OCI-LY1 (cell line): Measurements from ENCODE around the gene PLXNA2.

Source experiments
- H2AFZ ChIP-seq: fragments of 200-600 bp; sonication (generic), shearing (Covaris generic); 2 replicates; pipeline ENCODE4 v1.6.0; 2014; ENCODE audit warnings: antibody characterized with exemption, mild to moderate bottlenecking, low read length
- H3F3A ChIP-seq: fragments of 200-600 bp; sonication (generic), shearing (Covaris generic); 2 replicates; pipeline ENCODE4 v1.6.0; 2014; ENCODE audit warnings: mild to moderate bottlenecking, antibody characterized with exemption, low read length, moderate library complexity; ENCODE audit not compliant: insufficient read depth
- H3K27ac ChIP-seq: fragments of 200-600 bp; sonication (generic); 2 replicates; pipeline ENCODE4 v1.5.1; 2014; ENCODE audit warnings: low read length, mixed run types, mild to moderate bottlenecking, low read depth; ENCODE audit not compliant: poor library complexity, severe bottlenecking
- H3K27me3 ChIP-seq: fragments of 200-600 bp; sonication (generic); 2 replicates; pipeline ENCODE4 v1.6.0; 2014; ENCODE audit warnings: antibody characterized with exemption, mild to moderate bottlenecking, low read length, moderate library complexity; ENCODE audit not compliant: insufficient read depth
- H3K36me3 ChIP-seq: fragments of 200-600 bp; sonication (generic); 2 replicates; pipeline ENCODE4 v1.6.1; 2014; ENCODE audit warnings: mild to moderate bottlenecking, antibody characterized with exemption, low read length, moderate library complexity, mixed read lengths; ENCODE audit not compliant: insufficient read depth
- H3K4me1 ChIP-seq: fragments of 200-600 bp; sonication (generic); 2 replicates; pipeline ENCODE4 v1.5.1; 2014; ENCODE audit warnings: mild to moderate bottlenecking, low read length, moderate library complexity; ENCODE audit not compliant: insufficient read depth, severe bottlenecking
- H3K4me2 ChIP-seq: fragments of 200-600 bp; sonication (generic), shearing (Covaris generic); 2 replicates; pipeline ENCODE4 v1.6.1; 2014; ENCODE audit warnings: low read length
- H3K4me3 ChIP-seq: fragments of 200-600 bp; sonication (generic); 2 replicates; pipeline ENCODE4 v1.5.1; 2014; ENCODE audit warnings: low read length, low read depth, mild to moderate bottlenecking, mixed read lengths; ENCODE audit not compliant: poor library complexity, severe bottlenecking
- H3K79me2 ChIP-seq: fragments of 200-600 bp; shearing (Covaris generic); 2 replicates; pipeline ENCODE4 v1.6.1; 2016; ENCODE audit warnings: mixed run types, low read length, mixed read lengths; ENCODE audit not compliant: insufficient read depth
- H3K9ac ChIP-seq: fragments of 200-600 bp; sonication (generic), shearing (Covaris generic); 2 replicates; pipeline ENCODE4 v1.6.1; 2014; ENCODE audit warnings: mild to moderate bottlenecking, low read length, mixed read lengths
- H3K9me2 ChIP-seq: fragments of 200-600 bp; sonication (generic), shearing (Covaris generic); 2 replicates; pipeline ENCODE4 v1.6.1; 2014; ENCODE audit warnings: low read depth, mild to moderate bottlenecking, low read length, mixed read lengths
- H3K9me3 ChIP-seq: fragments of 200-600 bp; shearing (Covaris generic); 2 replicates; pipeline ENCODE4 v1.6.1; 2014; ENCODE audit warnings: low read length, mixed read lengths
- H4K20me1 ChIP-seq: fragments of 200-600 bp; sonication (generic), shearing (Covaris generic); 2 replicates; pipeline ENCODE4 v1.6.0; 2016; ENCODE audit warnings: mild to moderate bottlenecking, low read length; ENCODE audit not compliant: insufficient read depth
- EZH2 ChIP-seq: fragments of 200-600 bp; sonication (generic), shearing (Covaris generic); IDR thresholded peaks from 2 replicates; pipeline ENCODE4 v1.8.0; 2017; ENCODE audit warnings: borderline replicate concordance, mixed run types, mild to moderate bottlenecking, antibody characterized with exemption, low read length, moderate library complexity, mixed read lengths
- TF ChIP-seq, protein P1 (sequence below): fragments of 200-600 bp; sonication (generic), shearing (Covaris generic); IDR thresholded peaks from 2 replicates; pipeline ENCODE4 v1.5.1; 2017; ENCODE audit warnings: mild to moderate bottlenecking, antibody characterized with exemption, low read length, moderate library complexity, mixed read lengths

PLXNA2 gene

DNA sequence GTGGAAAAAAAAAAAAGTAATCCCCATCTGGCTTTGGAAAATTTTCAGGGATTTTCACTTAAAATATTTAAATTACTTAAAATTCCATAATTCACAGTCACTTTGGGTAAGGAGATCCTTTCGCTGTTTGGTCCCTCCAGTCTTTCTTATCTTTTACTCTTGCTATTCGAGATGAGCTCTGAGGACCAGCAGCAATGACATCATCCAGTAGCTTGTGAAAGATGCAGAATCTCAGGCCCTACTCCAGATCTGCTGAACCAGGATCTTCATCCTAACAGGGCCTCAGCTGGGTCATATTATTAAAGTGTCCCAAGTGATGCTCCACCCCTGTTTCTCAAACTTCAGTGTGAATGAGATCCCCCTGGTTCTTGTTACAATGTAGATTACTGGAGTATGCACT is 46.9 kb upstream of the PLXNA2 start:
- no peaks in the 10 kb centered on the region for H3K9me2 ChIP-seq
- no peak overlapping the region for H3K4me2 ChIP-seq
- no peaks in the 10 kb centered on the region for H3F3A ChIP-seq
- H3K36me3 ChIP-seq, result no peaks in the 10 kb centered on the region
- H3K79me2 ChIP-seq, result no peaks in the 10 kb centered on the region
- H3K27ac ChIP-seq, result no peak overlapping the region
- no peaks in the 10 kb centered on the region for H3K9me3 ChIP-seq
- no peaks in the 10 kb centered on the region for H4K20me1 ChIP-seq
- no peaks in the 10 kb centered on the region for H3K4me1 ChIP-seq
- no peak overlapping the region for H3K4me3 ChIP-seq
- H3K9ac ChIP-seq, result no peak overlapping the region
- TF ChIP-seq, protein P1, sequence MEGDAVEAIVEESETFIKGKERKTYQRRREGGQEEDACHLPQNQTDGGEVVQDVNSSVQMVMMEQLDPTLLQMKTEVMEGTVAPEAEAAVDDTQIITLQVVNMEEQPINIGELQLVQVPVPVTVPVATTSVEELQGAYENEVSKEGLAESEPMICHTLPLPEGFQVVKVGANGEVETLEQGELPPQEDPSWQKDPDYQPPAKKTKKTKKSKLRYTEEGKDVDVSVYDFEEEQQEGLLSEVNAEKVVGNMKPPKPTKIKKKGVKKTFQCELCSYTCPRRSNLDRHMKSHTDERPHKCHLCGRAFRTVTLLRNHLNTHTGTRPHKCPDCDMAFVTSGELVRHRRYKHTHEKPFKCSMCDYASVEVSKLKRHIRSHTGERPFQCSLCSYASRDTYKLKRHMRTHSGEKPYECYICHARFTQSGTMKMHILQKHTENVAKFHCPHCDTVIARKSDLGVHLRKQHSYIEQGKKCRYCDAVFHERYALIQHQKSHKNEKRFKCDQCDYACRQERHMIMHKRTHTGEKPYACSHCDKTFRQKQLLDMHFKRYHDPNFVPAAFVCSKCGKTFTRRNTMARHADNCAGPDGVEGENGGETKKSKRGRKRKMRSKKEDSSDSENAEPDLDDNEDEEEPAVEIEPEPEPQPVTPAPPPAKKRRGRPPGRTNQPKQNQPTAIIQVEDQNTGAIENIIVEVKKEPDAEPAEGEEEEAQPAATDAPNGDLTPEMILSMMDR, result no peak
- TF ChIP-seq EZH2, result no peak
- H2AFZ ChIP-seq, result no peak overlapping the region
- no peaks in the 10 kb centered on the region for H3K27me3 ChIP-seq

DNA sequence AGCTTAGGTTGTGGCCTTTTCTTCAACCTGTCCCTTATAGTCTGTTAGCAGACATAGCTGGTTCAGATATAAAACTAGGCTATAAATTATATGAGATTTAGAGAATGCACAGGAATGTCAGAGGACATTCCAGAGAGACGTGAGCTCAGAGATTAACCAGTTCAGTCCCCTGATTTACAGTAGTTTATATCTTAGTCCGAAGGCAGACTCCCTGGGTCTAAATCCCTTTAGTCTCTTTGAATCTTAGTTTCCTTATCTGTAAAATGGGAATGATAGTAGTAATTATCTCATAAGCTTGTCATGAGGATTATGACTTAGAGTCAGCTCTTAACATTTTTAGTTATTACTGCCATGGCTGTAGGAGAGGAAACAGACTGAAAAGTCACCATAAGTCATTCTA is 45.5 kb upstream of the PLXNA2 start:
- no peak overlapping the region for H2AFZ ChIP-seq
- H3K27me3 ChIP-seq, result no peaks in the 10 kb centered on the region
- H4K20me1 ChIP-seq, result no peaks in the 10 kb centered on the region
- no peaks in the 10 kb centered on the region for H3K79me2 ChIP-seq
- H3K36me3 ChIP-seq, result no peaks in the 10 kb centered on the region
- no peak overlapping the region for H3K27ac ChIP-seq
- no peaks in the 10 kb centered on the region for H3F3A ChIP-seq
- no peak overlapping the region for H3K4me2 ChIP-seq
- no peaks in the 10 kb centered on the region for H3K9me2 ChIP-seq
- no peaks in the 10 kb centered on the region for H3K9me3 ChIP-seq
- TF ChIP-seq EZH2, result no peak
- TF ChIP-seq, protein P1, result no peak
- no peaks in the 10 kb centered on the region for H3K4me1 ChIP-seq
- H3K9ac ChIP-seq, result no peak overlapping the region
- no peak overlapping the region for H3K4me3 ChIP-seq

DNA sequence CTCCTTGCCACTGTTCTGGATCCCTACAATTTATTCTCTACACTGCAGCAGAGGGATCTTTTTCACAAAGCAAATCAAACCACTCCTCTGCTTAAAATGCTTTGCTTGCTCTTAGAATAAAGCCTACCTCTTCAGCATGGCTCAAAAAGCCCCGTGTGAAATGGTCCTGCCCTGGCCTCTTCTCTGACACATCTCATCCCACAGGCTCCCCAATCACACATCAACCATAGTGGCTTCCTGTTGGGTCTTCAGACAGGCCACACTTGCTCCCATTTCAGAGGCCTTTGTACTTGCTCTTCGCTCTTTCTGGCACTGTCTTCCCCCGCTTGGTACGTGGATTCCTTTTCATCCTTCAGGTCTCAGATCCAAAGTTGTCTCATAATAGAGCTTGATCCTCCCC is 44.3 kb upstream of the PLXNA2 start:
- H3K4me2 ChIP-seq, result no peak overlapping the region
- no peak overlapping the region for H3K27ac ChIP-seq
- H3K79me2 ChIP-seq, result no peaks in the 10 kb centered on the region
- H3K9me3 ChIP-seq, result no peaks in the 10 kb centered on the region
- H3K36me3 ChIP-seq, result no peaks in the 10 kb centered on the region
- H3F3A ChIP-seq, result no peaks in the 10 kb centered on the region
- no peak overlapping the region for H3K4me3 ChIP-seq
- H3K4me1 ChIP-seq, result no peaks in the 10 kb centered on the region
- H3K9ac ChIP-seq, result no peak overlapping the region
- no peak for TF ChIP-seq EZH2
- TF ChIP-seq, protein P1, result no peak
- H3K27me3 ChIP-seq, result no peaks in the 10 kb centered on the region
- H4K20me1 ChIP-seq, result no peaks in the 10 kb centered on the region
- H2AFZ ChIP-seq, result no peak overlapping the region
- H3K9me2 ChIP-seq, result no peaks in the 10 kb centered on the region
